Mucosa of stomach (tissue), 1 donor: ENCODE results near the gene SORCS2.

Experiments used
- H3K27me3 ChIP-seq: one replicate; pipeline ENCODE4 v1.7.0; 2013; ENCODE audit warnings: mild to moderate bottlenecking, low read length; ENCODE audit not compliant: control insufficient read depth, insufficient read depth
- H3K36me3 ChIP-seq: one replicate; pipeline ENCODE4 v1.7.0; 2013; ENCODE audit warnings: low read length; ENCODE audit not compliant: control insufficient read depth, insufficient read depth
- H3K4me1 ChIP-seq: one replicate; pipeline ENCODE4 v1.7.0; 2013; ENCODE audit warnings: mild to moderate bottlenecking, low read length; ENCODE audit not compliant: control insufficient read depth, insufficient read depth
- H3K4me3 ChIP-seq: one replicate; pipeline ENCODE4 v1.7.0; 2013; ENCODE audit warnings: low read length
- H3K9ac ChIP-seq: one replicate; pipeline ENCODE4 v1.7.0; 2013; ENCODE audit warnings: mild to moderate bottlenecking, low read length, moderate library complexity
- H3K9me3 ChIP-seq: one replicate; pipeline ENCODE4 v1.7.0; 2013; ENCODE audit warnings: mild to moderate bottlenecking, low read length, moderate library complexity; ENCODE audit not compliant: control insufficient read depth
- donor health status: Pancreatic carcinoma.

Gene SORCS2

DNA sequence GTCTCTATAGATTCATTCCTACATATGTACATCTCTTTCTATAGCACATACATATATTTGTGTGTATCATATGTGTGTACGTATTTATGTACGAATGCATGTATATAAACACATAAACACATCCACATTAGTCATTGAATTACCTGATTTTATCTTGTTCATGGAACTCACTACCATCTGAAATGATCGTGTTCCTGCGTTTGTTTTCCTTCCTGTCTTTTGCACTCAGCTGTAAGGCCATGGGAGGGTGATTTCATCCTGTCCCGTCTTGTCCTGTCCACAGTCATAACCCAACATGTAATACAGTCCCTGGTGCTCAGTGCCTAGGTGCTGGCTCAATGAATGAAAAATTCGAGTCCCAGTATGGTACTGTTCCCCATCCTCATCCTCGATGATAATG, 434.2 kb downstream of the SORCS2 start:
- H3K4me1 ChIP-seq = no peaks in the 10 kb centered on the region
- no peak overlapping the region for H3K4me3 ChIP-seq
- peaks cover 21% of the 10 kb centered on the region for H3K27me3 ChIP-seq
- H3K9me3 ChIP-seq = no peaks in the 10 kb centered on the region
- no peaks in the 10 kb centered on the region for H3K36me3 ChIP-seq
- H3K9ac ChIP-seq = no peak overlapping the region

DNA sequence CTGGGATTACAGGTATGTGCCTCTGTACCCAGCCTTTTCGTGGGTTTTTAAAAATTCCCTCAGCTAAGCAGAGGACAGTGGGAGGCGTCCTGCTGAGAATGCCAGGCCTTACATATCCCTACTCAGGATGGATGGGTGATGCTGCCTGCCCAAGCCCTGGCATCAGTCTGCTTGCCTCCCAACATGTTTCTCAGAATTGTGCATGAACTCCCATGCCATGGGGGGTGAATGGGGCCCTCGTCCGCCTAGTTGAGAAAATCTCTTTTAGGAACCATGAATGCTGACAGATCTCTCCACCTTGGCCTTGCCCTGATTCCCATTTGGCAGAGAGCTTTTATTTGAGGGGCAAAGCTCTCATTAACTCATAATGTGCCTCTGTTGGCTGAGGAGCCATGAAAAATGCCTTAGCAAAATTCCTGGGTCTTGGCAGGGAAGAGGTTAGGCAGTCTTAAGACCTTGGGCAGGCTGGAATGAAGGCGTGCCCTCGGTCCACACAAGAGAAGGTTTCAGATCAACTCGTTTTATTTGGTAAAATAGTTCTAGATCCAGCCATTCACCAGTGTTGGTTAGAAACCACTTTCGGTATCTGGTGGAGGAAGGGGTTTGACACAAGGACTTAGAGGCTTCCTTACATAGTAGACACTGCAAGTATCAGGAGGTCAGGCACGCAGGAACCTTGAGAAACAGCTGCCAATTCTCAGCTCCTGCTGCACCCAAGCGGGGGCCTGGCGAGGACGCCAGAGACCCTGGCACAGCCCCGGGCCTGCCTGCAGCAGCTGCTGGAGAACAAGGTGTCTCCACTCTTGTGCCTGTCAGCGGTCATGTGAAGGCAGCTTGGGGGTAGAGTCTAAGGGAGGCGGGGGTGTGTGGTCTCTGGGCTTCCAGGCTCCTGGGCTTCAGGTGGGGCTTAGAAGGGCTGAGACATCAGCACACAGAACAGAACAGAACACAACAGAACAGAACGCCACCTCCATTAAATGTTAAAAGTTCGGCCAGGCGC, 435.2 kb downstream of the SORCS2 start:
- H3K9ac ChIP-seq = no peak overlapping the region
- no peaks in the 10 kb centered on the region for H3K36me3 ChIP-seq
- no peaks in the 10 kb centered on the region for H3K4me1 ChIP-seq
- peaks cover 17% of the 10 kb centered on the region for H3K27me3 ChIP-seq
- no peak overlapping the region for H3K4me3 ChIP-seq
- H3K9me3 ChIP-seq = no peaks in the 10 kb centered on the region

DNA sequence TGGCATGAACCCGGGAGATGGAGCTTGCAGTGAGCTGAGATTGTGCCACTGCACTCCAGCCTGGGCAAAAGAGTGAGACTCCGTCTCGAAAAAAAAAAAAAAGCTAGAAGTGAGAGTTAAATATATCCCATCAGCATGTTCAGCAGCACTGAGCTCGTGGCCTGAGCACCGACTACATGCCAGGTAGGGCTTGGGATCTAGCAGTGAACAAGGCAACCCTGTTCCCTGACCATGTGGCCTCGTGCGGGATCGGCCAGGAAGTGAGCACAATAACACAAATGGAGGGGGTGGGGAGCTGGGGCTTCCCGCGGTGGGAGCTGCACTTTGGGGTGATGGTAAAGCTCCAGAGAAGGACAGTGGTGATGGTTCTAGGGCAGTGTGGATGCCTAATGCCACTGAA, 436.1 kb downstream of the SORCS2 start:
- H3K27me3 ChIP-seq = peaks cover 12% of the 10 kb centered on the region
- H3K9ac ChIP-seq = no peak overlapping the region
- H3K36me3 ChIP-seq = no peaks in the 10 kb centered on the region
- no peaks in the 10 kb centered on the region for H3K4me1 ChIP-seq
- no peaks in the 10 kb centered on the region for H3K9me3 ChIP-seq
- no peak overlapping the region for H3K4me3 ChIP-seq

DNA sequence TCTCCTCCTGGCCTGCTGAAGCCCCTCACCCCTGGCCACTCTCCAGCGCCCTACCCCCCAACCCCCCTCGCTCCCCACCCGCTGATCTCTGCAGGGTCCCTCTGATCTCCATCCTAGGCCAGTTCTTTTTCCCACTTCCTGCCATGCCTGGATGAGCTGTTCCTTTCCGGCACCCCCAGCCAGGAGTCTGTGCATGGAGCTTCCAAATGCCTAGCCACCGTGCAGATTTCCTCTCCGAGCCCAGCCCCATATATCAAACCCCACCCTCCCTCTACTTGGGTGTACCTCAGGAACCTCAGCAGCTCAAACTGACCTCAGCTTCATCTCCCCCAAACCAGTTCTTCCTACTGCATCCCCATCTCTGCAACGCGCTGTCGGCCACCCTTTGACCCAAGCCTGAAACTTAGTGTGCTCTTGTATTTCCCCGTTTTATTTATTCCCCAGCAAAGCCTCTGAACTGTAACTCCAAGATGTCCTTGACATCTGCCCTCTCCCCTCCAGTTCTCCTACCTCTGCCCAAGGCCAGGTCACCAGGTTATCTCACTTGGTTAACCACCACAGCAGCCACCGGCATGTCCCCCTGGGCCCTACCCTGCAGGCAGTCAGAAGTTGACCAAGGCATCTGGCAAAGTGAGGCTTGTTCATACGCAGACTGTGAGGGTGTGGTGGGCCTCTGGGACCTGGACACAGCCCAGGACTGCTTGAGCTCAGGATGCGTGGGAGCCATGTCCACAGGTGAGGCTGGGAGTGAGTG, 437.3 kb downstream of the SORCS2 start:
- Histone ChIP-seq H3K27me3 (peaks cover 7% of the 10 kb centered on the region), H3K4me1 (no peaks in the 10 kb centered on the region), H3K9me3 (no peaks in the 10 kb centered on the region), H3K36me3 (no peaks in the 10 kb centered on the region), H3K9ac (no peak overlapping the region), H3K4me3 (no peak overlapping the region)

DNA sequence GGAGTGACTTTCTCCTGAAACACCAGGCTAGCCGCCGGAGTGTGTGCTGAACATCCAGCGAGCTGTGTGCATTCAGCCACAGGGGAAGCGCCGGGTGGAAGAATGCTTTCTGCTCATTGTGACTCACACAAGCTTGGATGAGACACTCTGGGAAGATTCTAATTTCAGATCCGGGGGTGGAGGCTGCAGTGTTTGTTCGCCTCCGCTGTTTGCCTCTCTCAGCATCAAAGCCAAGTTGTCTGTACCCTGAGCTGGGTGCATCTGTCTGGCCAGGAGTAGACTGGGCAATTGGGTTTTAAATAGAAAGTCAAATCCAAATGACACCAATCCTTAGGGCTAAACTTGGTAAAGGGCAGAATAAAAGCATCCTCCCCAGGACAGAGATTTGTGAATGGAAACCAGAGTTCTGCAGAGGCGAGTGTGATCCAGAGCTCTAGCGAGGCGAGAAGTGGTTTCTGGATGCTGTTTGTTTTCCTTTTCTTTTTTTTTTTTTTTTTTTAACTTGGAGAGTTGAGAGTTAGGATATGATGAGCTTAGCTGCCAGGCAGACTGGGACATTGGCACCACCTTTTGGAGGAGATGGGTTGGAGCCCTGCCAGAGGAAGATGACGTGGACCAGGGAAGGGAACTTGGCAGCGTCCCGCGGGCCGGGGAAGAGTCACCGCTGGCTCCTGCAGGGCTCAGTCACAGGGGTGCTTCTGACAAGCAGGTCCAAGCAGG, 438.4 kb downstream of the SORCS2 start:
- no peak overlapping the region for H3K4me3 ChIP-seq
- no peak overlapping the region for H3K9ac ChIP-seq
- H3K9me3 ChIP-seq = no peaks in the 10 kb centered on the region
- no peaks in the 10 kb centered on the region for H3K4me1 ChIP-seq
- peaks cover 7% of the 10 kb centered on the region for H3K27me3 ChIP-seq
- H3K36me3 ChIP-seq = no peaks in the 10 kb centered on the region

DNA sequence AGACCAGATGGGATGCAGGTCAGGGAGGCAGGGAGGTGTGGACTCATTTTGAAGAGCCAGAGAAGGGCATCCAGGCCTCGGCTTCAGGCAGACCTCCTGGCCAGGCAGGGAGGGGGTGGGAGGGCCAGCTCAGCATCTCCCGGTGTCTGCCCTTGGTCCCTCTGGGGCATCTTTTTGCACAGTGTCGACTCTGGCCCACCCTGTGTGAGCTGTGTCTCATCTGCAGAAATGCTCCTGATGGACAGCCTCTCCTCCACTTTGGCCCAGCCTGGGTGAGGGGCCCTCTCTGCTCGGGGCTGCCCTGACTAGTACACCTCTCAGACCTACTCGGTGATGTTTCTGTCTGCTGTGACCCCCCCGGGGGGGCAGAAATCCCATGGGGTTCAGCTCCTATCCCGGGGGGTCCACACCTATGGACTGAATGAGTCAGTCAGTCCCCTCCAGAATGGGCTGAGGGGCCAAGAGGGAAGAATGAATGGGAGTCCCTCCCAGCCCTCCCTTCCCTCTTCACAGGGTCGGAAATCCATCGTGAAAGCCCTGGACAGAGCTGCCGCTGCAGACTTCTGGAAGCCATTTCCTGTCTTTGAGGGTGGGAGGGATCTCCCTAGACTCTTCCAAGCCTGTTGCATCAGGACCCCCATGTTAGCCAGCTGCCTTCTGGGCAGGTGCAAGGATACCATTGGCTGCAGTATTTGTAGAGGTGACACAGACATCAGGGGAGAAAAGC, 439.1 kb downstream of the SORCS2 start:
- Histone ChIP-seq H3K9ac (no peak overlapping the region), H3K4me3 (no peak overlapping the region), H3K9me3 (no peaks in the 10 kb centered on the region), H3K27me3 (peaks cover 7% of the 10 kb centered on the region), H3K36me3 (no peaks in the 10 kb centered on the region), H3K4me1 (no peaks in the 10 kb centered on the region)

DNA sequence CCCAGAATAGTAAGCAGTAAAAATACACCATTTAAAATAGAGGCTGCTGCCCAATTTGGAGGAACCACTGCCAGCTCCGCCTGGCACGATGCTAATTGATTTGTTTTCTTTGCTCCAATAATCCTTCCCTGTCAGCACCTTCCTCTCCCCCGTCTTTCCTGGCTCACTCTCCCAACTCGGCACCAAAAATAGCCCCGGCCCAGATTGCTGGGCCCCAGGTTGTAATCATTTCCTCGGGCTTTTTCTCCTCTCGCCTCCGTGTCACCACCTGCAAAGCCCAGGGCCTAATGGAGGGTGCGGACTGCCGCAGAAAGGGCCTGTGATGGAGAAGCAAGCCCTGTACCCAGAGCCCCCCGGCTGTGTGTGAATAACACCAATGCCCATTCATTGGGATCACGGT, 440.0 kb downstream of the SORCS2 start:
- Histone ChIP-seq H3K4me1 (no peaks in the 10 kb centered on the region), H3K36me3 (no peaks in the 10 kb centered on the region), H3K9ac (no peak overlapping the region), H3K27me3 (peaks cover 7% of the 10 kb centered on the region), H3K9me3 (no peaks in the 10 kb centered on the region), H3K4me3 (no peak overlapping the region)

DNA sequence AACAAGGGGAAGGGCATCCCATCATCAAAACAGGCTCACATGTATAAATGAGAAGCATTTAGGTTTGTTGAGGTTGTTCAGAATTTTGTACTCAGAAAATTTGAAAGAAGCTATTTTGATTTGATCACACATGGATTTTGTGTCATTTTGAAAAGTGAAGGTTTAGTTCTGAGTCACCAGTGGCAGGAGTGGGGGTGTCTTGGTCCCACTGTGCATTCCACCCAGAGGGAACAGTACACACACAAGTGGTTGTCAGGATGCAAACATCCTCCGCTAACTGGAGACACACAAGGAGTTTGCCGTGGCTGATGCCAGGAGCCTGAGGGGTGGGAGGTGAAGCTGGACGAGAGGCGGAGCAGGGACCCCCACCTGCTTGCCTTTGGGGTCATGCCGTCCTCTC, 440.6 kb downstream of the SORCS2 start:
- Histone ChIP-seq H3K9me3 (no peaks in the 10 kb centered on the region), H3K36me3 (no peaks in the 10 kb centered on the region), H3K4me3 (no peak overlapping the region)

DNA sequence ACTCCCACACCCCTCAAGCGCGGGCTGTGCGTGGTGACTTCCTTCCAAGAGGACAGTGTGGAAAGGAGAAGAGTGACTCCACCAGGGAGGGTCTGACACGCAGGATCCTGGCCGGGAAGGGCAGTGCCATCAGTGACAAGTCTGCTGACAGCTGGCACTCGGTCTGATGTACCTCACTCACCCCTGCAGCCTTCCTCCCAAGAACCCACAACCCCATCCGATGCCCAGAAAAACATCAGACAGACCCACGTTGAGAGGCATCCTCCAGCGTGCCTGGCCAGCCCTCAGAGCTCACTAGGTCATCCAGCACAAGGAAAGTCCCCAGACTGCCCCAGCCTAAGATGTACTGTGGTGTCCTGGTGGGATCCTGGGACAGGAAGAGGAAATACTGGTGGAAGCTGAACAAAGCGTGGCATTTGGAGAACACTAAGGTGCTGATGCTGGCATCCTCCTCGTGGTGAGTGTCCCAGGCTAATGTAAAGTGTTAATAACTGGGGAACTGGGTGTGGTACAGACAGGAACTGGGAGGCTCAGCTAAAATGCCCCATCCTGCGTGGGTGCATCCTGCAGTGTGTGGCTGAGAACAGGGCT, 442.4 kb downstream of the SORCS2 start:
- no peak overlapping the region for H3K4me3 ChIP-seq
- no peaks in the 10 kb centered on the region for H3K4me1 ChIP-seq
- H3K36me3 ChIP-seq = no peaks in the 10 kb centered on the region
- no peaks in the 10 kb centered on the region for H3K9me3 ChIP-seq
- H3K9ac ChIP-seq = no peak overlapping the region
- peaks cover 7% of the 10 kb centered on the region for H3K27me3 ChIP-seq

More for the DNA sequence above, 440.6 kb downstream of the SORCS2 start:
- H3K9ac ChIP-seq = no peak overlapping the region
- no peaks in the 10 kb centered on the region for H3K4me1 ChIP-seq
- peaks cover 7% of the 10 kb centered on the region for H3K27me3 ChIP-seq

DNA sequence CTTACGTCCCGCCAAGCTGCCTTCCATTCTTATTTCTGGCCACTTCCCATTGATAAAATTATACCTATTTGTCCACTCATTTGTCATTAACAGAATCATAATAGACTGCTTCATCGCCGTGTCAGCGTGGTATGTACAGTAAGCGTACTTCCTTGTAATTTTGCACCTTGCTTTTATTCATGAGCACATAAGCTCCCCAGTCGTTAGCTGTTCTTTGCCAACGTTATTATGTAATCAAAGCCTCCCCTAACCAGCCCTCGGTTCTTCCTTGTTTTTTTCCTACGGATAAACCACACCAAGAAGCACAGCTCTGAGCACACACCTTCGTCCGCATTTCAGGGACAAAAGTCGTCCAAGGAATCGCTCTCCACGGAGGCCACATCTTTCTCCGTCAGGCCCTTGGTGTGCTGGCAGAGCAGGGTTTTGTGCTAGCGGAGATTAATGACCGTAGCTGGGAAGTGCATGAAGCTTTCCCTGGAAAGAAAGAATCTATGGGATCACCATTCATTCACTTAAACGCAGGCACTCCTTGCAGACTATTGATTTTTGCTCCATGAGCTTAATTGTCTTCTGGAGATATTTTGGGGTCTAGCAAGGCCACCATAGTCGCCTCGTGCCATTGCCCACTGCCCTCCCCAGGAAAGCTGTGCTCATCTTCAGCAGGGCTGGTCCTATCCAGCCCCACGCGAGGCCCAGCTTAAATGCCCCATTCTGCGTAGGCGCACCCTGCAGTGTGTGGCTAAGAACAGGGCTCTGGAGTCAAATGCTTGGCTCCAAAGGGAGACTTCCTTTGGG, 443.3 kb downstream of the SORCS2 start:
- H3K4me1 ChIP-seq = no peaks in the 10 kb centered on the region
- H3K9me3 ChIP-seq = no peaks in the 10 kb centered on the region
- H3K27me3 ChIP-seq = peaks cover 7% of the 10 kb centered on the region
- H3K36me3 ChIP-seq = no peaks in the 10 kb centered on the region
- H3K9ac ChIP-seq = no peak overlapping the region
- no peak overlapping the region for H3K4me3 ChIP-seq

DNA sequence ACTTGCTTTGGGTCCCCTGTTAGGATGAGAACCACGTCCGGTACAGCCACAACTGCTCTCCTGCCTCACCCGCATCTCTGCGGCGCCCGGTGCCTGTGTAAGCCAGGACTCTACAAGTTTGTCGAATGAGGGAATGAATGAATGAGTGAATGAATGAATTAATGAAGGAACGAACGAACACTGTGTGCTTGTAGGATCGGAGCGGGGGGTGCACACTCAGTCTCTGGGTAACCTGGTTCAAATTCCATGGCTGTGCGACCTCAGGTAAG, 443.8 kb downstream of the SORCS2 start:
- peaks cover 7% of the 10 kb centered on the region for H3K27me3 ChIP-seq
- no peaks in the 10 kb centered on the region for H3K4me1 ChIP-seq
- H3K9ac ChIP-seq = no peak overlapping the region
- H3K4me3 ChIP-seq = no peak overlapping the region
- no peaks in the 10 kb centered on the region for H3K36me3 ChIP-seq
- H3K9me3 ChIP-seq = no peaks in the 10 kb centered on the region
